HepG2 (cell line): ENCODE measurements around the gene BLOC1S4. TPM values are rescaled to one million over a fixed set of nuclear protein-coding genes. Genes with fewer than 3 reads are reported as not detected.

Source experiments
- ELF4 ChIP-seq: sonication (generic); formaldehyde crosslinking; IDR thresholded peaks from 2 replicates; pipeline ENCODE4 v1.5.0; 2020; ENCODE audit warnings: missing genetic modification reagents, mild to moderate bottlenecking, moderate library complexity, borderline replicate concordance
- GMEB2 ChIP-seq: IDR thresholded peaks from 2 replicates; pipeline ENCODE4 v1.6.1; 2016; ENCODE audit warnings: missing biosample characterization, missing genetic modification reagents, low read depth
- HOXA5 ChIP-seq: sonication (generic); formaldehyde crosslinking; IDR thresholded peaks from 2 replicates; pipeline ENCODE4 v1.4.0; 2020; ENCODE audit warnings: missing genetic modification reagents
- KAT2B ChIP-seq: fragments of 150-350 bp; IDR thresholded peaks from 2 replicates; pipeline ENCODE4 v1.6.1; 2014; ENCODE audit warnings: low read depth, low read length, borderline replicate concordance
- MTA3 ChIP-seq: sonication (generic); formaldehyde crosslinking; IDR thresholded peaks from 2 replicates; pipeline ENCODE4 v1.4.0; 2020; ENCODE audit warnings: missing genetic modification reagents
- REXO4 ChIP-seq: sonication (generic); formaldehyde crosslinking; IDR thresholded peaks from 2 replicates; pipeline ENCODE4 v1.8.0; 2022; ENCODE audit warnings: missing genetic modification reagents, mild to moderate bottlenecking, borderline replicate concordance
- USF2 ChIP-seq, 2 experiments: sonication (generic) in 1 of 2; formaldehyde crosslinking in 1 of 2; IDR thresholded peaks; 2 replicates each; pipeline versions ENCODE4 v1.5.1 to v1.6.1; 2011 to 2020; ENCODE audit warnings: borderline replicate concordance in 1 of 2, low read depth in 1 of 2, low read length in 1 of 2, mild to moderate bottlenecking in 1 of 2, missing genetic modification reagents in 1 of 2, moderate library complexity in 1 of 2
- ZNF205 ChIP-seq: IDR thresholded peaks from 2 replicates; pipeline ENCODE4 v1.6.1; 2018; ENCODE audit warnings: missing biosample characterization, missing genetic modification reagents
- ZNF550 ChIP-seq: sonication (generic); formaldehyde crosslinking; IDR thresholded peaks from 2 replicates; pipeline ENCODE4 v1.4.0; 2020; ENCODE audit warnings: mild to moderate bottlenecking, missing genetic modification reagents, borderline replicate concordance
- ZNF609 ChIP-seq: sonication (generic); formaldehyde crosslinking; IDR thresholded peaks from 2 replicates; pipeline ENCODE4 v1.4.0; 2020; ENCODE audit warnings: mild to moderate bottlenecking, missing genetic modification reagents, borderline replicate concordance
- polyA plus RNA-seq, 8 experiments: library from polyadenylated mRNA; depleted of rRNA in 3 of 8; stranded (reverse) in 7 of 8; unstranded in 1 of 8; fragments of >200 nt; fragmentation: Illumina TruSeq in 4 of 8; extraction: Trizol in 4 of 8; gene quantifications; 2 replicates each; pipeline versions ENCODE4 v1.2.1 to v1.2.3, GENCODE V29; 2011 to 2016; ENCODE audit warnings: low read depth in 4 of 8, missing spikeins in 1 of 8, mixed read lengths in 1 of 8; ENCODE audit not compliant: insufficient read depth in 1 of 8
- total RNA-seq, 5 experiments: library from RNA; depleted of rRNA; stranded (reverse); fragments of >200 nt; fragmentation: Illumina TruSeq; extraction: Trizol; gene quantifications; 2 replicates each; pipeline ENCODE4 v1.2.3, GENCODE V29; 2016; ENCODE audit warnings: low read depth in 1 of 5
- TF ChIP-seq, protein P1 (sequence below): sonication (generic); formaldehyde crosslinking; IDR thresholded peaks from 2 replicates; pipeline ENCODE4 v1.4.0; 2020; ENCODE audit warnings: missing genetic modification reagents

Gene BLOC1S4
- total and polyA plus RNA-seq, 2 of the 13 experiments (the other 11 are each of a cell fraction or from before 2014, with no cell fraction given) = 15.5 to 20.9 TPM

GRCh38 chr4:6709230-6710114 lies 6.5 kb upstream of the BLOC1S4 start, which contains the start of gene MRFAP1L1 (continued):
- TF ChIP-seq ZNF609 (CRISPR knock-in tag) (no peak), REXO4 (no peak), HOXA5 (no peak; the same call in 1 of the 2 replicates), ZNF550 (CRISPR knock-in tag) (no peak), KAT2B (no peak), GMEB2 (CRISPR knock-in tag) (peak; percentile 98), MTA3 (CRISPR knock-in tag) (no peak), USF2 (IDR thresholded peaks at IDR 0.05; ENCODE audit: low read depth, low read length) (no peak), USF2 (CRISPR knock-in tag; IDR thresholded peaks at IDR 0.05; ENCODE audit: borderline replicate concordance) (no peak), ELF4 (CRISPR knock-in tag) (no peak), ZNF205 (CRISPR knock-in tag) (0 out of 2 replicates have a peak, but pooled peaks have one; percentile 24)
- TF ChIP-seq, protein P1, sequence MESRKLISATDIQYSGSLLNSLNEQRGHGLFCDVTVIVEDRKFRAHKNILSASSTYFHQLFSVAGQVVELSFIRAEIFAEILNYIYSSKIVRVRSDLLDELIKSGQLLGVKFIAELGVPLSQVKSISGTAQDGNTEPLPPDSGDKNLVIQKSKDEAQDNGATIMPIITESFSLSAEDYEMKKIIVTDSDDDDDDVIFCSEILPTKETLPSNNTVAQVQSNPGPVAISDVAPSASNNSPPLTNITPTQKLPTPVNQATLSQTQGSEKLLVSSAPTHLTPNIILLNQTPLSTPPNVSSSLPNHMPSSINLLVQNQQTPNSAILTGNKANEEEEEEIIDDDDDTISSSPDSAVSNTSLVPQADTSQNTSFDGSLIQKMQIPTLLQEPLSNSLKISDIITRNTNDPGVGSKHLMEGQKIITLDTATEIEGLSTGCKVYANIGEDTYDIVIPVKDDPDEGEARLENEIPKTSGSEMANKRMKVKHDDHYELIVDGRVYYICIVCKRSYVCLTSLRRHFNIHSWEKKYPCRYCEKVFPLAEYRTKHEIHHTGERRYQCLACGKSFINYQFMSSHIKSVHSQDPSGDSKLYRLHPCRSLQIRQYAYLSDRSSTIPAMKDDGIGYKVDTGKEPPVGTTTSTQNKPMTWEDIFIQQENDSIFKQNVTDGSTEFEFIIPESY (CRISPR knock-in tag) = 0 out of 2 replicates have a peak, but pooled peaks have one; percentile 12
